Upper lobe of left lung (tissue), 4 donors: ENCODE measurements around the gene NUDT13.

ENCODE experiments used
- EP300 ChIP-seq, 4 donors: sonication (generic); formaldehyde crosslinking; IDR thresholded peaks; one replicate each; pipeline ENCODE4 v1.5.1; 2017; ENCODE audit warnings: antibody characterized with exemption in 4 of 4, control low read depth in 2 of 4
- POLR2A ChIP-seq, 4 donors: fragments of 450-650 bp; IDR thresholded peaks; one replicate each; pipeline ENCODE4 v1.5.1; 2016 to 2017; ENCODE audit warnings: antibody characterized with exemption in 4 of 4, mild to moderate bottlenecking in 2 of 4
- TF ChIP-seq, protein P1 (sequence below), 6 experiments: fragments of 450-650 bp in 4 of 6; fragments of 200-600 bp in 2 of 6; sonication (generic) in 2 of 6; IDR thresholded peaks; one replicate each; pipeline ENCODE4 v1.5.1; 2016 to 2019; ENCODE audit warnings: antibody characterized with exemption in 6 of 6

DNA sequence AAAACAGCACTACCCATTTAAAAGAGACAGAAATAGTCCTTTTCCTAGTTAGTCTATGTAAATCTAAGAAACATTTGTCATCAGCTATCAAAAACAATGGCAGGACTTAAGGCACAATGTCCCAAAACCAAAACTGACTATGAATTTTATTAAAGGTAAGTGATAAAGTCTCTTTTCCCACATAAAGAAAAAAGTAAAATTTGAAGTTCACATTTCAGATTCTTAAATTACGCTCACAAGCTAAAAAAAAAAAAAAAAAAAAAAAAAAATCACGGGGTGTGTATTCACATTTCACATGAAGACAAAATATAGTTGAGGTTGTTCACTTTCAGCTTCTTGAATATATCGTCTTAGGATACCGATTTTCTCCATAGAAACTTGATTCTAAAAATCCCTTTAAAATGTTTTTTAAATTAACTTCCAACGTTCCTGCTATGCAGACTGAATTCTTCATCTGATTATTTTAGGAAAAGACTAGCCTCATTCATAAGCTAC, 15.2 kb upstream of the NUDT13 start:
- TF ChIP-seq, protein P1, sequence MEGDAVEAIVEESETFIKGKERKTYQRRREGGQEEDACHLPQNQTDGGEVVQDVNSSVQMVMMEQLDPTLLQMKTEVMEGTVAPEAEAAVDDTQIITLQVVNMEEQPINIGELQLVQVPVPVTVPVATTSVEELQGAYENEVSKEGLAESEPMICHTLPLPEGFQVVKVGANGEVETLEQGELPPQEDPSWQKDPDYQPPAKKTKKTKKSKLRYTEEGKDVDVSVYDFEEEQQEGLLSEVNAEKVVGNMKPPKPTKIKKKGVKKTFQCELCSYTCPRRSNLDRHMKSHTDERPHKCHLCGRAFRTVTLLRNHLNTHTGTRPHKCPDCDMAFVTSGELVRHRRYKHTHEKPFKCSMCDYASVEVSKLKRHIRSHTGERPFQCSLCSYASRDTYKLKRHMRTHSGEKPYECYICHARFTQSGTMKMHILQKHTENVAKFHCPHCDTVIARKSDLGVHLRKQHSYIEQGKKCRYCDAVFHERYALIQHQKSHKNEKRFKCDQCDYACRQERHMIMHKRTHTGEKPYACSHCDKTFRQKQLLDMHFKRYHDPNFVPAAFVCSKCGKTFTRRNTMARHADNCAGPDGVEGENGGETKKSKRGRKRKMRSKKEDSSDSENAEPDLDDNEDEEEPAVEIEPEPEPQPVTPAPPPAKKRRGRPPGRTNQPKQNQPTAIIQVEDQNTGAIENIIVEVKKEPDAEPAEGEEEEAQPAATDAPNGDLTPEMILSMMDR (IDR thresholded peaks at IDR 0.05), result no peak
- no peak for TF ChIP-seq EP300 (IDR thresholded peaks at IDR 0.05)
- no peak for TF ChIP-seq POLR2A (IDR thresholded peaks at IDR 0.05)
